ENCODE data around the gene C16orf87. TPM values are rescaled to one million over a fixed set of nuclear protein-coding genes. Genes with fewer than 3 reads are reported as not detected.

The C16orf87 gene
- total RNA-seq, 1 experiment from 2014 or later = 10.2 TPM

GRCh38 chr16:46787909-46788308 is 43.1 kb downstream of the C16orf87 start:
- H3K4me1 ChIP-seq (ENCODE audit: control insufficient read depth in 1 of 2, insufficient read depth in 2 of 2, low read length in 2 of 2) = no peaks in the 10 kb centered on the region
- CTCF ChIA-PET = no interaction called here

More at GRCh38 chr16:46787909-46788308, 43.1 kb downstream of the C16orf87 start:
- no peaks in the 10 kb centered on the region for H3K9me3 ChIP-seq (ENCODE audit: control insufficient read depth in 1 of 2, insufficient read depth in 1 of 2, low read depth in 1 of 2, low read length in 2 of 2)
- no peak overlapping the region for H3K27ac ChIP-seq (ENCODE audit: low read depth, low read length)
- no peaks in the 10 kb centered on the region for H3K36me3 ChIP-seq (ENCODE audit: control insufficient read depth in 1 of 2, insufficient read depth in 2 of 2, low read length in 2 of 2)
- BruUV-seq (replicated peaks) = no TSS peak
- no peak overlapping the region for H3K4me2 ChIP-seq (ENCODE audit: low read length)
- H3K9me2 ChIP-seq (ENCODE audit: insufficient read depth) = no peaks in the 10 kb centered on the region
- ChIA-PET POLR2A (no interaction called here), RAD21 (ENCODE audit: low non-redundant PET in 1 of 2, low total read pairs in 2 of 2, uncharacterized antibody in 2 of 2, unreplicated experiment in 2 of 2) (no interaction called here)
- intact Hi-C loops (cut with micrococcal nuclease) = no loop called here
- H3K79me2 ChIP-seq (ENCODE audit: insufficient read depth, low read length) = no peaks in the 10 kb centered on the region
- no peaks in the 10 kb centered on the region for H4K20me1 ChIP-seq (ENCODE audit: insufficient read depth)
- TF ChIP-seq SP1 (IDR thresholded peaks at IDR 0.05; ENCODE audit: low read depth) (no peak), ZBTB33 (IDR thresholded peaks at IDR 0.05; ENCODE audit: extremely low read depth, insufficient replicate concordance, low read length) (no peak), POLR2AphosphoS5 (IDR thresholded peaks at IDR 0.05; ENCODE audit: low read depth, low read length) (no peak), ZFX (IDR thresholded peaks at IDR 0.05) (no peak), SRF (IDR thresholded peaks at IDR 0.05; ENCODE audit: low read depth) (no peak), MAX (IDR thresholded peaks at IDR 0.05) (no peak), JUND (IDR thresholded peaks at IDR 0.05) (no peak), EZH2 (IDR thresholded peaks at IDR 0.05) (no peak)
- ATAC-seq = no peak
- no peak overlapping the region for H2AFZ ChIP-seq (ENCODE audit: low read depth, low read length, poor library complexity, severe bottlenecking)
- no peak overlapping the region for H3K4me3 ChIP-seq (replicated peaks in 1 of 2; ENCODE audit: low read depth in 1 of 2, low read length in 2 of 2)
- no peak overlapping the region for H3K9ac ChIP-seq (ENCODE audit: low read length)
- no peak for DNase-seq (ENCODE audit: low read depth, low spot score)
- no peaks in the 10 kb centered on the region for H3K27me3 ChIP-seq (ENCODE audit: insufficient read depth, low read length)

Measured in HCT116 (cell line).